Measurements from ENCODE around the gene GPD2. TPM values are rescaled to one million over a fixed set of nuclear protein-coding genes. Genes with fewer than 3 reads are reported as not detected.
A peak's percentile ranks its signal among the peaks of the same experiment; 100 is the strongest.
"Not testable (repeated sequence)": the region's sequence is repeated elsewhere in the genome, so short reads cannot be mapped to it uniquely, and the experiment has no call there.

The GPD2 gene
- polyA plus RNA-seq, 10 donors: 9.1 to 13.5 (median 11.5) TPM

DNA sequence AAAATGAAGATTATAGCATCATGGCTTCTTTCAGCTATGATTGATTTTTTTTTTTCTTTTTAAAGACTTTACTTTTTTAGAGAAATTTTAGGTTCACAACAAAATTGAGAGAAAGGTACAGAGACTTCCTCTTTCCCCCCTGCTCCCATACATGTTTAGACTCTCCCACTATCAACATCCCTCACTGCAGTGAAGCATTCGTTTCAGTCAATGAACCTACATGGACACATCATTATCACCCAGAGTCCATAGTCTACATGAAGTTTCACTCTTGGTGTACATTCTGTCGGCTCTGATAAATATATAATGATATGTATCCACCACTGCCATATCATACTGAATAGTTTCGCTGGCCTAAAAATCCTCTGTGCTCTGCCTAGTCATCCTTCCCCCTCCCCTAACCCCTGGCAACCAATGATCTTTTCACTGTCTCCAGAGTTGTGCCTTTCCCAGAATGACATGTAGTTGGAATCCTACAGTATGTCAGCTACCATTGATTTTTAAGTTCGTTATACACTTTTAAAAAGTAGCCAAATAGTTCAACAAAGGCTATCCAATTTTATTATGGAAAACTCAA, 86.8 kb downstream of the GPD2 start:
- no peak for DNase-seq

DNA sequence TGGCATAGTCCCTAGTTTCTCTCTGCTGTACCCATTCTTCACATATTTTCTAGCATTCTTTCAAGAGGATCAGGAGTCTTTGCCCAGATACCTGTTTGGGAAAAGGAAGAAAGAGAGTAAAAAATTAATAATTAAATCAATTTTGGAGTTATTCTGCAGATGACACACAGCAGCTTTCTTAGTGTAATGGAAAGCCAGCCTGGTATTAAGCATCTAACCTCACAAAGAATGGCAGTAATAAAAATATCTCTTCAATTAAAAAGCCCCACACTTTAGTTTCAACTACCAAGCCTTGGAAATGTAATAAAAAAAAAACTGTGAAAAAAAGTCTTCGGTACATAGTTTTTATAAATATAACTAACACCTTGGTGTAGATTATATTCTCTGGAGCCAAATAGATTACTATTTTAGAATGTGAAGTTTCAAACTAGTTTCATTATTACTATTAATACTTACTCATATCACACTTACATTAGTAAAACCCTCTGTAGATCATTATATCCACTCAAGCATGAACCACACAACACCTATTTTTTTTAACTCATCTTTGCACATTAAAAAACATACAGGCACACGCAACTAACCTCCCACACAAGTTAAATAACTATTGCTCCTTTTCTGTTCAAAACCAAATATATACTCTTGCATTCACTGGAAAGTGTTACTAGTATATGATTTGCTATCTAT, 90.9 kb downstream of the GPD2 start:
- DNase-seq: no peak

DNA sequence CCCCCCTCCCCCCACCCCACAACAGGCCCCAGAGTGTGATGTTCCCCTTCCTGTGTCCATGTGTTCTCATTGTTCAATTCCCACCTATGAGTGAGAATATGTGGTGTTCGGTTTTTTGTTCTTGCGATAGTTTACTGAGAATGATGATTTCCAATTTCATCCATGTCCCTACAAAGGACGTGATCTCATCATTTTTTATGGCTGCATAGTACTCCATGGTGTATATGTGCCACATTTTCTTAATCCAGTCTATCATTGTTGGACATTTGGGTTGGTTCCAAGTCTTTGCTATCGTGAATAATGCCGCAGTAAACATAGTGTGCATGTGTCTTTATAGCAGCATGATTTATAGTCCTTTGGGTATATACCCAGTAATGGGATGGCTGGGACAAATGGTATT, 92.4 kb downstream of the GPD2 start:
- DNase-seq: not testable (repeated sequence)

DNA sequence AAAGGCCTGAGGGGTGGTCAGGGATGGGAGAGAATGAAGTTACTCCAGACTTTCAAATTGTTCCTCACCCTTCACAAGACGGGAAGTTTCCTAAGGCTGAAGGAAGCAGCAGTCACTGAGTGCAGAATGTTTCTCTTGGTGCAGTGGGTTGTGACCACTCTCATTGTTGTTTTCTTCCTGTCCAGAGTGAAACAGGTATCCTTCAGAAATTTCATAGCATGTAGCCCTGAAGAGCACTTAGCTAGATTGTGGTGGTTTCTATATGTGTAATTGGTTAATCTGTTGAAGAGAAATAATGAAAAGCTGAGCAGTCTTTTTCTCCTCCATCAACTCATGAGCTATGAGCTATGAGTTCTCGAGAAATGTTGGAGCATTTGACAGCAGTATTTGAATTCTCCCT, 96.8 kb downstream of the GPD2 start:
- no peak for DNase-seq

DNA sequence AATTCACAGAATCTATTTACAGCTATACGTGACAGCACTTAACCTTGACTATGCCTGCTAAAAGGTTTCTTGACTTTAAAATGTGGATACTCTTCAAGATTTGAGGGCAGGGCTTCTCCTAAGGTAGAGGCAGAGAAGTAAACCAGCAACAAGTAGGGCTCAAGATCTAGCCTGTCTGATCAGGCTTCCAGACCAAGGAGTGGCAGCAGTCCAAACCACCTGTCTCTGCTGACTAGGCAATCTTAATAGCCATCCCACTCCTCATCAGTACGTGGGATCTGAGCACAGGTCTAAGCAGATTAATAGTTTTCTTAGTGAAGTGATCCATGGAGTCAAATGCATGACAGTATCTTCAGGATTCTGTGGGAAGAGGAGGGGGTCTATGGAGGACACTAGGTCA, 100.4 kb downstream of the GPD2 start:
- DNase-seq: no peak

DNA sequence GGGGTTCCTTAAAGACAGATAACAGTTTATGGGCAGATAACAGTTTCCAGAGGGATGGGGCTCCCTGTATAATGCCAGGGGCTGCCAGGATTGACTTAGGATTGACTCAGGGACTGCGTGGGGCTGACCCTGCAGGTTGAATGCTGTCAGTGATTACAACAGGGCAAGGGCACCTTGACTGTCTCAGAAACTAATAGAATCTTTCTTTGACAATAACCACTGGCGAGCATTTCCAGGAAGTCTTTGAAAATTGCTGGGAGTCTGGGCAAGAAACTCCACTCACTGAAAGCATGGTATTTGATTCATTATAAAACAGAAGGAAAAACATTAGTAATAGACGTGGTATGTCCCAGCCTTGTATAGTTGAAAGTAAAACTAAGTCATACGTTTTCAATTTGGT, 101.0 kb downstream of the GPD2 start:
- peak in 1 of 3 donors; percentile 33 for DNase-seq

DNA sequence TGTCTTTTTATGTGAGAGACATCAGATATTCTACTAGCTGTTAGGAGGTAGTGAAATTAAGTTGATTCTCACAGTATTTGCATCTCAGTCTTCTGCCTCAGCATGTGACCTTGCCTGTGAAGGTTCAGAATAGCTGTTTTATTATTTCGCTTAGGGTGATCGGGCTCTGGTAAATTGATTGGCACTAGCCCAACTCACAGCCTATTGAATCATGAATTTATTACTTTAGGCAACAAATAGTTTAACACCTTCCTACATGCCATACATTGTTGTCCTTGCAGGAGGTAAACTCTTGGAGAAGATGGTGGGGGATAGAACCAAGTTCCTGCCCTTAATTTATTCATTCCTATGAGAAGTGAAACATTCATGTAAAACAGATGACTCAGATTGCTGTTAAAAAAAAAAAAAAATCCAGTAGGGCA, 101.9 kb downstream of the GPD2 start:
- peak in 1 of 3 donors; percentile 6 for DNase-seq

DNA sequence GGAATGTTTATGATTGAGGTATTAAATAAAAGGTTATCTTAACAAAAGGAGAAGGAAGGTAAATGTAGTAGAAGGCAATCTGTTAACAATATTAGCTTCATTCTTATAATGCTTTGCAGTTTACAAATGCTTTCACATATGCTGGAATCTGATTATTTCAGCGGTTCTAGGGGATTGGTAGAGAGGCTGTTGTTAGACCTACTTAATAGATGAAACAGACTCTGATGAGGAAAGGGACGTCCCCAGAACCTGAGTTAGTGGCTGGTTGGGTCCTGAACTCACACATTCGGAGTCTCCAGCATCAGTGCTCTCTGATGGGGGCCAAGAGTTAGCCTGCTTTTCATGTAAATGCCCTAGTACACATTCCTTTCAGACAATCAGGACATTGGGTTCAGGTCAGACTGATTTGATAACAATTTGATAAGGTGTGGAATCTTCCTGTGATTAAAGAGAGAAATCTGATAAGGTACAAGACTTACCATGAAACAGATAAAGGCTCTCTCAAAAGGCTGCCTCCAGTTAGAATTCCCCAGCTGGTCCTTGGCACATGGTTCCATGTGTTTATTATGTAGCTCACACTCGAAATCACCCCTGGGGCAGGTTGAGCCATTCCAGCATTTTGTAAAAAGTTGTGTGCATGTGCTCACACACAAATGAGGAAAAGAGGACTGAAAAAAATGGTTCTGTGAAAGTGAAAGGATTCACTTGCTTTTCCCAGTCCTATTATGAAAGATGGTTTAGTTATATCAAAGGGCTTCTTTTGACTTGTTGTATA, 103.1 kb downstream of the GPD2 start:
- no peak for DNase-seq

DNA sequence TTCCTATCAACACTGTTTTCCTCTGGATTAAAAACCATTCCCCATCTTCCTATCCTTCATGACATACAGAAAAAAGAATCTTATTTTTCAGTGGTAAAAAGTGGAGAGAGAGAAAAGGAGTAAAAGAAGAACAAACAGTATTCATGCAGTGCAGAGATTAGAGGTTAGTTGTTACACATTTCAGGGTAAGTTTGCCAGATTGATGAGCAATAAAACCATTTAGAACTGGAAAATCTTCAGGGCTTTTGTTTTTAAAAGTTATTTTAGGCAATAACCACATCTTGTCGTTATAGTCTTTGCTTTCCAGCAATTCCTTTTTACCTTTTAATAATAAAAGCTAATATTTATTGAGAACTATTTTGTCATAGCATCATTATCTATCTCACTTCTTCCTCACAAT, 104.5 kb downstream of the GPD2 start:
- no peak for DNase-seq

DNA sequence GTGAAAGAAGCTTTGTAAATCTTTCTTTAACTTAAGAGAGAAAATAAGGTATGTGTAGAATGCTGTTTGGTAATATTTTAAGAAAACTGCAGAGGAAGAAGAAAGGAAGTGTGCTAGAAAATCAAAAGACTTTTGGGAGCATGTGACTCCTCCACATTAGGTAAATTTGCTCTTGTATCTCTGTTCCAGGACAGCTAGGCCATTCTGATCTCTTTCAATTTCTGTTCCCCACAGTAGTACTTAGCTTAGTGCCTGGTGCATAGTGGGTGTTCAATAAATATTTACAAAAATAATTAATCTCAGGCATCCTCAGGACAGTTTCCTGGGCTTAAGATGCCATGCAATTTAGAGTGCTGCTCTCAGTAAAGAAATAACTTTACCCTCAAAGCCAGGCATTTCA, 105.0 kb downstream of the GPD2 start:
- no peak for DNase-seq

DNA sequence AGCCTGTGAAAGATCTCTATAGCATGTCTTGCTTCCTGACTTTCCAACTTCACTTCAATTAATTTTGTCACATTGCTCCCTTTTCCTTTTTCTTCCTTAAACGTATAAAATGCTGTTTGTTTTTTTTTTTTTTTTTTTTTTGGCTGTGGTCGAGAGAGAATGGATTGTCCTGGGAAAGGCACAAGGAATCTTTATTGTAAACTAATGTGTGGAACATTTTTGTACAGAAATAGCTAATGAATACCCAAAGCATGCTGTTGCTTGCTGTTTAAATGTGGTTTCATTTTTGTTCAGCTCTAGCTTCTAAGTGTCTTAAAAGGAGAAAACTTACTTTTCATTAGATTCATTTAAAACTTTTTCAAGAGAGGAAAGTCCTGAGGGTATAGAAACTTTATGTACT, 105.5 kb downstream of the GPD2 start:
- no peak for DNase-seq

DNA sequence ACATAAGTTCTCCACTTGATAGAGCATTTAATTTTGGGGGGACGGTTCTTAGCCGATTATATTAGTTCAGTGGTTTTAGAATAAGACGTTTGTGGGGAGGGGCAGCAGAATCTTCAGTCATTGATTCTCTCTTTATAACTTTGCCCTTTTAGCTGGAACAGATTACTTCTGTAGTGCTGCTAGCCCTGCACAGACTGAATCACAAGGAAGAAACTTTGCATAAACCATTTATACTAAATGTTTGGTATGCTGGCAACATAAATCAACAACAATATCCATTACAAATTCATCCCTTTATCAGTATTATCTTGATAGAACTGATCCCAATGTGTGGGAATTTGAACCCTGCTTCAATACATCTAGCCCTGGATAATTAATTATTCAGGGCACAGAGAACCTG, 112.2 kb downstream of the GPD2 start:
- no peak for DNase-seq

DNA sequence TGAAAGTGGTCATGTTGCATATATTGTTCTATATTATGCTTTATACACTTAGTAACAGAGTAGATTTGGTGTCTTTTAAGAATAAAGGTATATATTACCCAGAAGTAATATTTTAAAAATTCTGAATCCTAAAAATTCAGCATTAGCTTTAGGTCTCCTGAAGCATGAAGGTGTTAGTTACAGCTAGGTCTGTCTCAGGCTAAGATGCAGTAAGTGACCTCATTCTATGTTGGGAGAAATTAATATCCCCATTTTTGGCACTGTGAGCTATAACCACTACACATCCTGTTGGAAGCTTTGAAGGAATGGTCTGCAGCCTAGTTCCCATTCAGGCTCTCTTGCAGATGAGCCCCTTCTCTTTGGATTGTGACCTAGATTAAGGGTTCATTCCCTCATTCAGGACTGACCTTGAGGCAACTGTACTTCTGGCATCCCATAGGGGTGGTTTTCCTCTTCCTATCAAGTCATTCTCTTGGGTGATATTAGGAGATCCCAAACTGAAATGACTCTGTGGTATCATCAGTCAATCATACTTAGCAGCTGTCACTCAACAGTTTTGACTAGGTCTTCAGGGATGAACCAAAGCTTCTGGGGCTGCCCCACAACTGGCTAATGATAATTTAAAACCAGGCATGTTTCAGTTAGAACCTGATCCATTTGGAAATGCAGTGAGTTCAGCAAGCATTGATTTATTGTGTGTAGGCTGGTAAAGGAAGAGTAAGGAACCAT, 117.7 kb downstream of the GPD2 start:
- DNase-seq: no peak

DNA sequence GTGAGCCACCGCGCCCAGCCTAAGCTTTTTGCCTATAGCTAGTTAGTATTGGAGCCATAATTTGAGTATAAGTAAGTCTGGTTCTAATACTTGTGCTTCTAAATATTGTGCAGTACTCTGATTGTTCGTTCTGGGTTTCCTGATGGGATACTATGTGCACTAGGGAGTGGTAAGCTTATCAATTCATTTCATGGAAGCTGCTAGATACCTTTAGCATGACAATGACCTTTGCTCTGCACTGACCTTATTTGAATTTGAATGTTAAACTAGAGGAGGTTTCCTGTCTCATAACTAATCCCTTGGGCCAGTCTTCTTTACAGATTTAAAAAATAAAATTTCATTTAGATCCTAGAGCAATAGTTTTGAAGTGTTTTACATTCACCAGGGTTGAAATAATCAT, 125.1 kb downstream of the GPD2 start:
- DNase-seq: no peak

DNA sequence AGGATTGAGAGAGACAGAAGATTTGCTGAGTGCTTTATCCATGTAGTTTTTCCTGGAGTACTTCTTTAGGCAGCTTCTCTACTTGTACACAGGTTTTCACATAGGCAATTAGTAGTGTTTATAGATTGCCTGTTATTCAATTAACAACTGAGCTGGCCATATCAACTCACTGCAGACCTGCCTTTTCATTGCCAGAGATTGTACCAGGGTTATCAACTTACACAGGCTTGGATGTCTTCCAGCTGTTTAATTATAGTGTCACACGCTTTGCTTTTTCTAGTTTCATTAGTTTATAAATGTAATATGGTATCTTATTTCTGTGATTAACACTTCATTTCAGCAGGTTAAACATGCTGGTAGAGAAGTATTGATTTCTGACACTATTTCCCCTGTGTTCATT, 125.9 kb downstream of the GPD2 start:
- no peak for DNase-seq

DNA sequence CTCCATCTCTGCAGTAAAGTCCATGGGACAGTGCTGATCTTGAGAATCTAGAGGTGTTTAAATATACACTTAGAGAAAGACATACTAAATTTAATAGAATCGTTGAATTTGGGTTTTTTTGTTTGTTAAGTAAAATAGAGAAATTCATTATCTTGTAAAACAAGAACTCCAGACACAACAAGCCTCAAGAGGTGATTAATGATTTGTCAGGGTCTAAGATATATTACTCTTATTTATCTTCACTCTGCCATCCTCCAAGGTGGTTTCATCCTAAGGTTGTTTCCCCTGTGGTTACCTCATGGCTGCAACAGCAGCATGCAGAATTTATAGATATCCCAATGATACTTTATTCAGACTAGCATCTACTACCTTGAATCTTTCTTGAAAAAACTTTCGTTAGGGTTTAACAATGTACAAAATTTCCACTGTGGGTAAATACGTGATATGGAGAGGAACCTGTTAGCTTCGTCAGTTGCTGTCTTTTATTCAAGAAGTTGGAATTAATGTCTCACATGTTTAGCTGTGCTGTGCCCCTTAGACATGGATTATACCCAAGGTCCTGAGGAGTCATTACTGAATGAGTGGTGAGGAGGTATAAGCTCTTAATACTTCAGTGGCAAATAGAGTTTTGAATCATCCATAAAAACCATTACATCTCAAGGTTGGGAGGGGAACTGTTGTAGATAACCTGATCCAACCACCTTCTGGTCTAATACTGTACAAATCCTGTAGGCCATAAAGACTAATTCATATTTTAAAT, 128.0 kb downstream of the GPD2 start:
- no peak for DNase-seq

DNA sequence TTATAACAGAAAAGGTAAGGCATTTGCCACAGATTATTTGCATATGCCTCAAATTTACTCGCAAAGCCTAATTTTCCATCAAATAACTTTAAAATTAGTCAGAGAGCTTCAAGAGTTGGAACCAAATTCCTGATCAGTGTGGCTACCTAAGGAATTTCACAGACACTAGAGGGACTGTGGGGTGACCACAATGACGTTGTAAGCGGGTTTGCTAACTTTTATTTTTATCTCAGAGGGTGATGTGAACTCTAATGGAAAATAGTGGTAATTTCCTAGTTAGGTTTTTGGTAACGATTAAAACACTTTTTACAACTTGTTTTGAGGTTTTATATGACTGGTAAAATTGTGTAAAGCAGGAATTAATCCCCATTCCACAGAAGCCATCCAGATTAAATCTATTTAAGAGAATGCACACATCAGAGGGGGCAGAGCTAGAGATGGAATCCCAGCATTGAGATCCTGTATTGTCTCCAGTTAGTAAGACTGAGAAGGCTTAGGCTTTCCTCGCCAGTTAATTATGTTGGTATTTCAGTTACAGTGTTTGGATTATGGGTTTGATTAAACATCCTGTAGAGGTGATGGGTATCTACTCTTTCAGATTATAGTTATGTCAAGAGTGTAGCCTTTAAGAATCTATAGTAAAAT, 129.0 kb downstream of the GPD2 start:
- DNase-seq: peak in 1 of 3 donors; percentile 86

DNA sequence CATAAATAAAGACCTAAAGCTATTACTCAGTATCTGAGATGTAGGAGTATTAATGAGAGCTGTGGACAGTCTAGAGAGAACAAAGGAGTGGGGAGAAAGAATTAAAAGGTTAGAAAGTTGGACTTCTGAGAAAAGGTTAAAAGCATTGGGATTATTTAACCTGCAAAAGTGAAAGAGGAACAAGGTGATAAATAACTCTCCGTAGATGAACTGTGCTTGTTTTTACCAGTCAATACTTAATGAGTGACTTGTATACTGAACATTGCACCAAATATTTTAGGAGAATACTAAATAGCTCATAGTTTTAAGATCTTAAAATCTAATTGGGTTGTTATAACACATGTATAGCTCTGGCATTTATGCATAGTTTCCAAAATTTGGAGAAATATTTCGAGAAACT, 137.5 kb downstream of the GPD2 start:
- no peak for DNase-seq

DNA sequence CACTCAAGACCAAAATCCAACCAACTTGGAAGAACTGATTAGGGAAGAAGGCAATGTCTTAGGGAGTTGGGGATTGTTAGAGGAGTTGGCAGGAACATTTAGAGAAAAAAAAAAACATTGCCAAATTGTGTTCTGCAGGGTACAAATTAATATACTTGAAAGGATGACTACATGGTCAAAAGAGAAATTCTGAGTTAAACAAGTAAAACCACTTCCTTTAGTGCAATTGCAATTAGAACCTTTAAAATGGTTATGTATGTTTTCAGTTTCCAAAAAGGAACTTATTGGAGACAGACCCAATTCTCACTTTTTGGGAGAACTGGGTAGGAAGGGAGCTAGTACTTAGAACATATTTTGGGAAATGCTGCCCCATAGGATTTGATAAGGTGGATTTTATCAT, 137.9 kb downstream of the GPD2 start:
- no peak for DNase-seq

DNA sequence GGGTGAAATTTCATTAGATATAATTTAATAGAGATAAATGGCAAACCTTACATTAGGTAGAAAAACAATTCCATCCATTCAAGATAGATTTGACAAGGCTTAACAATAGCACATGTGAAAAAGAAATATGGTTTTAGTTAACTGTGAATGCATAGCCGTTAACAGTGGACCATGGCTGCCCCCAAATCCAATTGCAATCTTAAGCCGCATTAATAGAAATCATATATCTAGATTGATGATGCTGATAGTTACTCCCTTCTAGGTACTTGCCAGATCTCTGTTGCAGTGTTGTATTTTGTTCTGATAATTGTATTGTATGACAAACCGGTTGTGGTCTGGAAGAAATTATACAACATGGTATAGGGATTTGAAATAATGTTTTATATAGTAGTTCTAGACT, 139.8 kb downstream of the GPD2 start:
- DNase-seq: no peak

DNA sequence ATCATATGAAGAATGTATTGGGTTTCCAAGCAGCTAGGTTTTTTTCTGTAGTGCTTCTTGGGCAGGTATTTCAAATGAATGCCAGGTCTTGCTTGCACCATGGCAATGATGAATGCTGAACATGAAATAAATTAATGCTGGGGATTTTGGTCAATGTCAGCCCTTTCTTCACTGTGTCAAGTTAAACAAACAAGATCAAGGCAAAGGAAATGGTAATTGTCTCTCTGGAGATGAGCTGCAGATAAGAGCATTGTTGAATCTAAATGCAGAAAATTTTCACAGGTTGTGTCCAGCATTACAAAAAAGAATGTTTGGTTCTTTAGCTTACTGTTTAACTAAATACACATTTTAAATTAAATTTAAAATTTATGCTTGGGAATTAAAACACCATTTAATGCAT, 144.3 kb downstream of the GPD2 start:
- DNase-seq: no peak

All from muscle of back (tissue), 11 donors.